Hepatocyte (in vitro differentiated cells): ENCODE data around the gene SLC35E3. TPM values are rescaled to one million over a fixed set of nuclear protein-coding genes. Genes with fewer than 3 reads are reported as not detected.

Source experiments
- DNase-seq: peaks from one replicate; pipeline ENCODE4 v3.0.0-alpha.2; 2016; ENCODE audit warnings: low spot score
- H2AFZ ChIP-seq: fragments of 200-600 bp; sonication (generic); 2 replicates; pipeline ENCODE4 v1.6.0; 2016; ENCODE audit warnings: antibody characterized with exemption, mild to moderate bottlenecking
- H3K27ac ChIP-seq: fragments of 200-600 bp; sonication (generic); 2 replicates; pipeline ENCODE4 v1.5.1; 2016; ENCODE audit warnings: mild to moderate bottlenecking
- H3K27me3 ChIP-seq: fragments of 200-600 bp; sonication (generic); 2 replicates; pipeline ENCODE4 v1.6.1; 2016
- H3K36me3 ChIP-seq: fragments of 200-600 bp; sonication (generic); replicated peaks from 2 replicates; pipeline ENCODE4 v1.5.1; 2016; ENCODE audit warnings: low read depth; ENCODE audit not compliant: insufficient read depth
- H3K4me1 ChIP-seq: fragments of 200-600 bp; sonication (generic); 2 replicates; pipeline ENCODE4 v1.5.1; 2016; ENCODE audit warnings: mild to moderate bottlenecking, moderate library complexity; ENCODE audit not compliant: insufficient read depth
- H3K4me2 ChIP-seq: fragments of 200-600 bp; sonication (generic); 2 replicates; pipeline ENCODE4 v1.6.0; 2016
- H3K4me3 ChIP-seq: fragments of 200-600 bp; sonication (generic); 2 replicates; pipeline ENCODE4 v1.5.1; 2016; ENCODE audit warnings: mild to moderate bottlenecking
- H3K79me2 ChIP-seq: fragments of 200-600 bp; sonication (generic); 2 replicates; pipeline ENCODE4 v1.6.0; 2017; ENCODE audit warnings: mild to moderate bottlenecking
- H3K9me2 ChIP-seq: fragments of 200-600 bp; sonication (generic); replicated peaks from 2 replicates; pipeline ENCODE4 v1.6.0; 2017; ENCODE audit warnings: mild to moderate bottlenecking; ENCODE audit not compliant: insufficient read depth
- H3K9me3 ChIP-seq: fragments of 200-600 bp; sonication (generic); 2 replicates; pipeline ENCODE4 v1.5.1; 2016; ENCODE audit warnings: low read depth, mild to moderate bottlenecking
- H4K20me1 ChIP-seq: fragments of 200-600 bp; sonication (generic); 2 replicates; pipeline ENCODE4 v1.6.0; 2016; ENCODE audit warnings: mild to moderate bottlenecking; ENCODE audit not compliant: insufficient read depth, poor library complexity, severe bottlenecking
- EZH2 ChIP-seq: fragments of 200-600 bp; sonication (generic); IDR thresholded peaks from 2 replicates; pipeline ENCODE4 v1.6.1; 2016; ENCODE audit warnings: antibody characterized with exemption, mild to moderate bottlenecking, borderline replicate concordance
- EZH2phosphoT487 ChIP-seq: fragments of 200-600 bp; sonication (generic); IDR thresholded peaks from one replicate; pipeline ENCODE4 v1.6.1; 2018; ENCODE audit warnings: antibody characterized with exemption, mild to moderate bottlenecking, low read depth, moderate library complexity; ENCODE audit not compliant: unreplicated experiment, severe bottlenecking
- WGBS: methylation state at CpG from one replicate; pipeline ENCODE4 v1.1.6; 2016; ENCODE audit warnings: low lambda C conversion rate; ENCODE audit errors: missing lambda C conversion rate; 5-methylcytosine and 5-hydroxymethylcytosine counted together
- polyA plus RNA-seq: library from polyadenylated mRNA; unstranded; fragments of >200 nt; fragmentation: Nextera tagmentation; extraction: Ambion mirVana; gene quantifications from 2 replicates; pipeline ENCODE4 v1.2.1, GENCODE V29; 2016
- total RNA-seq: library from RNA; depleted of rRNA; stranded (reverse); fragments of >200 nt; gene quantifications from 2 replicates; pipeline ENCODE4 v1.2.3, GENCODE V29; 2014
- TF ChIP-seq, protein P1 (sequence below): fragments of 200-600 bp; sonication (generic); IDR thresholded peaks from 2 replicates; pipeline ENCODE4 v1.5.1; 2016; ENCODE audit warnings: antibody characterized with exemption, mild to moderate bottlenecking; ENCODE audit not compliant: poor library complexity

The SLC35E3 gene
- total and polyA plus RNA-seq, 2 experiments from 2014 or later: 3.5 to 11.7 TPM

DNA sequence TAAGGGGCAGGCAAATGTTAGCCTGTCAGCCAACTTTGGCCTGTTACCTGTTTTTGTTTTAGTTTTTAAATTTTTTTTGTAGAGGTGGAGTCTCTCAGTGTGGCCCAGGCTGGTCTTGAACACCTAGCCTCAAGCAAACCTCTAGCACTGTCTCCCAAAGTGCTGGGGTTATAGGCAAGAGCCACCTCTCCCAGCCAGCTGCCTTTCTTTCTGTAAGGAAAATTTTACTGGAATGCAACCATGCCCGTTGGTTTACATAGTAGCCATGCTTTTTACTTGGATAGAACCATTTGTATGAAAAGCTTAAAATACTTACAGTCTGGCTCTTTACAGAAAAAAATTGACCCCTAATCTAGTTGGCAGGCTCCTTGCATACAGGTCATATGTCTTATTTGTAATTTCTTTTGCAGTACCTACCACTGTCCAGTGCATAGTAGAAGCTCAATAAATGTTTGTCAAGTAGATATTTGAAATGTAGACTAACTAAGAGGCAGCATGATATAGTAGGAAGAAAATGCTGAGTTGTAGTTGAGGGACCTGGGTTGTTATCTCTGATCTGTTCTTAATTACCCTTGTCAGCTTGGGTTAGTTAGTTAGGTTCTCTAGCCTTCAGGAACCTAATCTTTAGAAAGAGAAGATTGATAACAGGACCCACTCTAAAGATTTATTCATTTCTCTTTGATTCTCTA is 66.7 kb downstream of the SLC35E3 start:
- no peak for DNase-seq
- H4K20me1 ChIP-seq: peaks cover 32% of the 10 kb centered on the region
- peaks cover 85% of the 10 kb centered on the region for H3K79me2 ChIP-seq
- H3K4me1 ChIP-seq: peaks cover 8% of the 10 kb centered on the region
- no peak overlapping the region for H2AFZ ChIP-seq
- WGBS: 44% methylated on average over 1 of the region's 1 CpG
- H3K27ac ChIP-seq: peak overlapping the region; percentile 5
- TF ChIP-seq EZH2phosphoT487 (no peak), EZH2 (no peak)
- TF ChIP-seq, protein P1, sequence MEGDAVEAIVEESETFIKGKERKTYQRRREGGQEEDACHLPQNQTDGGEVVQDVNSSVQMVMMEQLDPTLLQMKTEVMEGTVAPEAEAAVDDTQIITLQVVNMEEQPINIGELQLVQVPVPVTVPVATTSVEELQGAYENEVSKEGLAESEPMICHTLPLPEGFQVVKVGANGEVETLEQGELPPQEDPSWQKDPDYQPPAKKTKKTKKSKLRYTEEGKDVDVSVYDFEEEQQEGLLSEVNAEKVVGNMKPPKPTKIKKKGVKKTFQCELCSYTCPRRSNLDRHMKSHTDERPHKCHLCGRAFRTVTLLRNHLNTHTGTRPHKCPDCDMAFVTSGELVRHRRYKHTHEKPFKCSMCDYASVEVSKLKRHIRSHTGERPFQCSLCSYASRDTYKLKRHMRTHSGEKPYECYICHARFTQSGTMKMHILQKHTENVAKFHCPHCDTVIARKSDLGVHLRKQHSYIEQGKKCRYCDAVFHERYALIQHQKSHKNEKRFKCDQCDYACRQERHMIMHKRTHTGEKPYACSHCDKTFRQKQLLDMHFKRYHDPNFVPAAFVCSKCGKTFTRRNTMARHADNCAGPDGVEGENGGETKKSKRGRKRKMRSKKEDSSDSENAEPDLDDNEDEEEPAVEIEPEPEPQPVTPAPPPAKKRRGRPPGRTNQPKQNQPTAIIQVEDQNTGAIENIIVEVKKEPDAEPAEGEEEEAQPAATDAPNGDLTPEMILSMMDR: no peak
- no peaks in the 10 kb centered on the region for H3K27me3 ChIP-seq
- H3K9me3 ChIP-seq: no peaks in the 10 kb centered on the region
- H3K4me2 ChIP-seq: peak overlapping the region; percentile 79
- H3K9me2 ChIP-seq: no peaks in the 10 kb centered on the region
- no peaks in the 10 kb centered on the region for H3K36me3 ChIP-seq
- no peak overlapping the region for H3K4me3 ChIP-seq

DNA sequence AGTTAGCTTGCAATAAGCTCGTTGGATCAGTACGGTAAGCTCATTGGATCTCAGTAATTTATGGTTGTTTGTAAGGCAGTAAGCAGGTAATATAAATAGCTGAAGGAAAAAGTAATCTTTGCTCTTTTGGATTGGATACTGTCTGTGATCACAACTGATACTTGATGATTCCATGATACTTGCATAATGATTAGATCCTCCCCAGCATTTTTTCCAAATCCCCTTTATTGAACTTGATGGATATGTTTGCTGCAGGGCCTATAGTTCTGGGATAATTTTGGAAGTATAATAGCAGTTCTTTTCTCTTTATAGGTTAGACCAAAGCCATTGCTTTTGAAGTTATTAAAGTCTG is 67.2 kb downstream of the SLC35E3 start:
- H3K27ac ChIP-seq: peak overlapping the region; percentile 5
- no peaks in the 10 kb centered on the region for H3K9me2 ChIP-seq
- H3K4me1 ChIP-seq: peaks cover 8% of the 10 kb centered on the region
- peak overlapping the region; percentile 79 for H3K4me2 ChIP-seq
- no peaks in the 10 kb centered on the region for H3K36me3 ChIP-seq
- no peak overlapping the region for H2AFZ ChIP-seq
- peaks cover 90% of the 10 kb centered on the region for H3K79me2 ChIP-seq
- no peaks in the 10 kb centered on the region for H3K27me3 ChIP-seq
- H3K9me3 ChIP-seq: no peaks in the 10 kb centered on the region
- DNase-seq: no peak
- no peak overlapping the region for H3K4me3 ChIP-seq
- 25% methylated on average over 2 of the region's 2 CpGs for WGBS
- TF ChIP-seq, protein P1: no peak
- TF ChIP-seq EZH2 (no peak), EZH2phosphoT487 (no peak)
- peaks cover 38% of the 10 kb centered on the region for H4K20me1 ChIP-seq

DNA sequence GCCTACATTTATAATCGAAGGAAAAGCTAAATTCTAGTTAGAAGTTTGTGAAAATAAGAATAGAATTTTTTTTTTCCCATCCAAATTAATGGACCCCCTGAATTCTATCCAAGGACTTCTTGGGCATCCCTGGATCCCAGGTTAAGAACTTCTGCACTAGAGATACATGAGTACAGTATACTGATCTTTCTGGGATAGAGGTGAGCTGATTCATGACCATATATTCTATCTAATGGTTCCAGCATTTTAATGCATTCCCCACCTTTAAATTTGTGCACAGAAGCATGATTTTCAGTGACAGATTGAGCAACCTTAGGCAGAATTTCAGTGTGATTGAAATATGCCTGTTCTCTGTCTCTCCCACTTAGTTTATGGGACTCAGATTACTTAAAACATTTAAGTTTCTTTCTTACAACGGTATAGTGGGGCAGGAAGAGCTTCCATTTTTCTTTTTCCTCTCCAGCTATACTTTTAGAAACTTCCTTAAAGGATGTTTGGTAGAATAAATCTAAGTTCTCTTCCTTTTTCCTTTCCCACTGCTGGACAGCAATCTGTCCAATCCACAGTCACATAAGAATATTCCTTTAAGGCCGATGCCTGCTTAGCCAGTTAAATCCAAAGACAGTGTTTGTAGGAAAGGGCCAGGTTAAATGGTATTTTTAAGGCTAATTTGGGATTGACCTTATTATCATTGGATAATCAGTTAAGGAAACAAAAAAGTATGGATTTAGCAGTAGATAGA is 68.7 kb downstream of the SLC35E3 start:
- TF ChIP-seq EZH2phosphoT487 (no peak), EZH2 (no peak)
- TF ChIP-seq, protein P1: no peak
- H4K20me1 ChIP-seq: peaks cover 41% of the 10 kb centered on the region

More for the DNA sequence above, 68.7 kb downstream of the SLC35E3 start:
- peaks cover 8% of the 10 kb centered on the region for H3K4me1 ChIP-seq
- peak overlapping the region; percentile 7 for H3K4me2 ChIP-seq
- H3K9me2 ChIP-seq: no peaks in the 10 kb centered on the region
- H3K36me3 ChIP-seq: no peaks in the 10 kb centered on the region
- no peak overlapping the region for H2AFZ ChIP-seq
- H3K79me2 ChIP-seq: peaks cover 94% of the 10 kb centered on the region
- no peaks in the 10 kb centered on the region for H3K27me3 ChIP-seq
- H3K9me3 ChIP-seq: no peaks in the 10 kb centered on the region
- no peak overlapping the region for H3K4me3 ChIP-seq
- 84% methylated on average over 3 of the region's 3 CpGs for WGBS
- H3K27ac ChIP-seq: peak overlapping the region; percentile 10
- no peak for DNase-seq
